HG03571 (cell line): ENCODE data around the gene GBP1.
A peak's percentile ranks its signal among the peaks of the same experiment; 100 is the strongest.
"Not testable (repeated sequence)": the region's sequence is repeated elsewhere in the genome, so short reads cannot be mapped to it uniquely, and the experiment has no call there.

Experiments
- ATAC-seq: cut with Tn5 transposase; IDR thresholded peaks from one replicate; pipeline ENCODE4 v1.9.1; 2021; ENCODE audit not compliant: unreplicated experiment

Gene GBP1

GRCh38 chr1:89051955-89052312 lies 13.1 kb downstream of the GBP1 start:
- ATAC-seq = no peak

GRCh38 chr1:89051300-89051954 lies 13.6 kb downstream of the GBP1 start:
- ATAC-seq = no peak

GRCh38 chr1:89050649-89051033 lies 14.4 kb downstream of the GBP1 start:
- no peak for ATAC-seq

- ATAC-seq = not testable (repeated sequence)
These were observed 14.9 kb downstream of the GBP1 start for GRCh38 chr1:89049901-89050648.

- not testable (repeated sequence) for ATAC-seq
These were observed 15.8 kb downstream of the GBP1 start for GRCh38 chr1:89049187-89049586.

GRCh38 chr1:89047734-89048133 lies 17.3 kb downstream of the GBP1 start:
- no peak for ATAC-seq

- ATAC-seq = not testable (repeated sequence)
These were observed 18.5 kb downstream of the GBP1 start for GRCh38 chr1:89046318-89047183.

GRCh38 chr1:89044970-89045721 lies 19.9 kb downstream of the GBP1 start:
- ATAC-seq = no peak

- no peak for ATAC-seq
These were observed 21.1 kb downstream of the GBP1 start for GRCh38 chr1:89043940-89044339.

GRCh38 chr1:89042491-89042890 lies 22.5 kb downstream of the GBP1 start:
- ATAC-seq = no peak

GRCh38 chr1:89041721-89042120 lies 23.3 kb downstream of the GBP1 start:
- no peak for ATAC-seq

- ATAC-seq = peak; percentile 91
These were observed 23.8 kb downstream of the GBP1 start for GRCh38 chr1:89041119-89041641.

GRCh38 chr1:89040315-89040626 lies 24.7 kb downstream of the GBP1 start:
- ATAC-seq = no peak

- no peak for ATAC-seq
These were observed 27.8 kb downstream of the GBP1 start for GRCh38 chr1:89037186-89037585.

GRCh38 chr1:89035080-89035479 lies 29.9 kb downstream of the GBP1 start:
- ATAC-seq = no peak

GRCh38 chr1:89034004-89034403 lies 31.0 kb downstream of the GBP1 start:
- ATAC-seq = not testable (repeated sequence)

- not testable (repeated sequence) for ATAC-seq
These were observed 36.0 kb downstream of the GBP1 start for GRCh38 chr1:89029051-89029450.

- no peak for ATAC-seq
These were observed 39.1 kb downstream of the GBP1 start for GRCh38 chr1:89025928-89026327.

- ATAC-seq = no peak
These were observed 42.0 kb downstream of the GBP1 start for GRCh38 chr1:89023026-89023425.

GRCh38 chr1:89022167-89022959 lies 42.6 kb downstream of the GBP1 start, which contains the start of gene GBP3:
Gene GBP3 (minus strand): TSS chr1:89022866. CDS start chr1:89020721, 2,145 bp downstream.
- ATAC-seq = peak; percentile 65
